K562 (cell line): ENCODE data around the gene CEL. TPM values are rescaled to one million over a fixed set of nuclear protein-coding genes. Genes with fewer than 3 reads are reported as not detected.
A peak's percentile ranks its signal among the peaks of the same experiment; 100 is the strongest.

ENCODE experiments used
- ARID3B ChIP-seq: fragments of 250-450 bp; sonication (Bioruptor Pico); IDR thresholded peaks from 2 replicates; pipeline ENCODE4 v1.4.0; 2020; ENCODE audit warnings: borderline replicate concordance
- BRF2 ChIP-seq: IDR thresholded peaks from 3 replicates; pipeline ENCODE4 v1.6.1; 2011; ENCODE audit warnings: borderline replicate concordance, mild to moderate bottlenecking; ENCODE audit not compliant: insufficient read length, insufficient read depth
- DDX20 ChIP-seq: fragments of 450-650 bp; IDR thresholded peaks from 2 replicates; pipeline ENCODE4 v1.6.1; 2016; ENCODE audit warnings: missing genetic modification characterization, low read depth, mild to moderate bottlenecking, missing compliant biosample characterization, moderate library complexity
- ELK3 ChIP-seq: fragments of 450-650 bp; formaldehyde crosslinking; IDR thresholded peaks from 2 replicates; pipeline ENCODE4 v1.4.0; 2020; ENCODE audit warnings: mild to moderate bottlenecking
- FOXA1 ChIP-seq: fragments of 450-650 bp; IDR thresholded peaks from 2 replicates; pipeline ENCODE4 v1.6.1; 2016; ENCODE audit warnings: mild to moderate bottlenecking, borderline replicate concordance
- GABPB1 ChIP-seq: sonication (generic); formaldehyde crosslinking; IDR thresholded peaks from 2 replicates; pipeline ENCODE4 v1.8.0; 2022; ENCODE audit warnings: mild to moderate bottlenecking, missing genetic modification reagents
- GTF2A2 ChIP-seq: IDR thresholded peaks from 2 replicates; pipeline ENCODE4 v1.6.1; 2016; ENCODE audit warnings: mild to moderate bottlenecking, missing genetic modification characterization, missing compliant biosample characterization
- HDAC3 ChIP-seq: fragments of 450-650 bp; IDR thresholded peaks from 2 replicates; pipeline ENCODE4 v1.6.1; 2018; ENCODE audit warnings: borderline replicate concordance, mild to moderate bottlenecking, moderate library complexity; ENCODE audit not compliant: partially characterized antibody
- HNRNPUL1 ChIP-seq: fragments of 200-400 bp; formaldehyde crosslinking; IDR thresholded peaks from 2 replicates; pipeline ENCODE4 v1.6.1; 2017; ENCODE audit warnings: low read length
- MCM7 ChIP-seq, 2 experiments: fragments of 450-650 bp; IDR thresholded peaks; 2 replicates each; pipeline ENCODE4 v1.6.1; 2016 to 2018
- NFRKB ChIP-seq: fragments of 450-650 bp; IDR thresholded peaks from 2 replicates; pipeline ENCODE4 v1.6.1; 2016; ENCODE audit warnings: low read depth
- RFX1 ChIP-seq: fragments of 450-650 bp; IDR thresholded peaks from 2 replicates; pipeline ENCODE4 v1.6.1; 2016; ENCODE audit warnings: mild to moderate bottlenecking, moderate library complexity
- SETDB1 ChIP-seq: IDR thresholded peaks from one replicate; pipeline ENCODE4 v1.6.1; 2012; ENCODE audit warnings: low read length, control low read depth, inconsistent platforms
- SRF ChIP-seq, 2 experiments: fragments of 250-450, 450-650 bp in 1 of 2; sonication (Bioruptor Pico) in 1 of 2; sonication (generic) in 1 of 2; formaldehyde crosslinking; IDR thresholded peaks; 2 replicates each; pipeline versions ENCODE4 v1.5.0 to v1.5.1; 2020 to 2022; ENCODE audit warnings: mild to moderate bottlenecking in 1 of 2, missing genetic modification reagents in 1 of 2
- SUPT5H ChIP-seq: fragments of 450-650 bp; IDR thresholded peaks from 2 replicates; pipeline ENCODE4 v1.6.1; 2016
- THRA ChIP-seq: fragments of 450-650 bp; IDR thresholded peaks from 2 replicates; pipeline ENCODE4 v1.6.1; 2017; ENCODE audit warnings: mild to moderate bottlenecking, moderate library complexity
- VEZF1 ChIP-seq: fragments of 200-800 bp; sonication (Bioruptor generic); IDR thresholded peaks from 2 replicates; pipeline ENCODE4 v1.6.1; 2017; ENCODE audit warnings: missing genetic modification characterization, missing compliant biosample characterization
- ZFP30 ChIP-seq: fragments of 250-450 bp; sonication (Bioruptor Pico); IDR thresholded peaks from 2 replicates; pipeline ENCODE4 v1.8.0; 2022; ENCODE audit warnings: moderate library complexity, mild to moderate bottlenecking, inconsistent platforms, borderline replicate concordance
- ZNF175 ChIP-seq: fragments of 200-800 bp; sonication (Bioruptor generic); IDR thresholded peaks from 2 replicates; pipeline ENCODE4 v1.6.1; 2016; ENCODE audit warnings: low read depth, mild to moderate bottlenecking, missing genetic modification characterization, missing compliant biosample characterization
- ZNF695 ChIP-seq: fragments of 450-650 bp; formaldehyde crosslinking; IDR thresholded peaks from 2 replicates; pipeline ENCODE4 v1.4.0; 2020; ENCODE audit warnings: mild to moderate bottlenecking, moderate library complexity
- ZNF707 ChIP-seq: fragments of 250-450 bp; sonication (Bioruptor Pico); conservative IDR thresholded peaks from 2 replicates; pipeline ENCODE4 v1.8.0; 2022; ENCODE audit warnings: inconsistent platforms, mild to moderate bottlenecking, moderate library complexity
- polyA plus RNA-seq, 8 experiments: library from polyadenylated mRNA; depleted of rRNA in 4 of 8; stranded (reverse) in 5 of 8; unstranded in 3 of 8; fragments of >200 nt; fragmentation: Nextera tagmentation in 2 of 8; fragmentation: Illumina TruSeq in 1 of 8; extraction: Ambion mirVana in 2 of 8; extraction: Trizol in 1 of 8; gene quantifications; 2 replicates each; pipeline versions ENCODE4 v1.2.1 to v1.2.3, GENCODE V29; 2011 to 2014; ENCODE audit warnings: inconsistent platforms in 1 of 8, missing spikeins in 1 of 8
- total RNA-seq, 7 experiments: library from RNA; depleted of rRNA in 6 of 7; stranded (reverse); fragments of >200 nt in 6 of 7; fragmentation: Illumina TruSeq in 2 of 7; extraction: Trizol in 2 of 7; gene quantifications; 2 replicates each; pipeline versions ENCODE4 v1.2.1 to v1.2.3, GENCODE V29; 2011 to 2021; ENCODE audit warnings: low replicate concordance in 1 of 7

Gene CEL
- total and polyA plus RNA-seq, 9 of the 15 experiments (the other 6 are each of a cell fraction or from before 2014, with no cell fraction given): 0.09 to 3.0 (median 0.51) TPM; not detected in 2

GRCh38 chr9:133030317-133031129, 31.3 kb upstream of the CEL start, which contains the start of gene GTF3C5 (continued):
- TF ChIP-seq RFX1 (no peak), ZNF707 (no peak), VEZF1 (CRISPR knock-in tag) (peak; percentile 77), ZFP30 (CRISPR knock-in tag) (no peak), HNRNPUL1 (no peak), GABPB1 (peak; percentile 94), NFRKB (peak; percentile 98), FOXA1 (no peak), DDX20 (tag) (no peak), SRF (CRISPR knock-in tag; IDR thresholded peaks at IDR 0.05) (0 out of 4 replicates have a peak, but pooled peaks of 1 of the 2 experiments have one; percentile 2), ARID3B (CRISPR knock-in tag) (no peak), HDAC3 (peak; percentile 18), ZNF175 (CRISPR knock-in tag) (peak; percentile 57; the same call in 1 of the 2 replicates), BRF2 (no peak), ELK3 (CRISPR knock-in tag) (no peak), SUPT5H (peak; percentile 84), GTF2A2 (tag) (peak; percentile 94), THRA (no peak), SETDB1 (no peak), ZNF695 (no peak), MCM7 (IDR thresholded peaks at IDR 0.05) (no peak)
